ENCODE results near the gene PSMC3. TPM values are rescaled to one million over a fixed set of nuclear protein-coding genes. Genes with fewer than 3 reads are reported as not detected.

PSMC3 gene
- 197 and 211 TPM in 2 replicates for total RNA-seq

DNA sequence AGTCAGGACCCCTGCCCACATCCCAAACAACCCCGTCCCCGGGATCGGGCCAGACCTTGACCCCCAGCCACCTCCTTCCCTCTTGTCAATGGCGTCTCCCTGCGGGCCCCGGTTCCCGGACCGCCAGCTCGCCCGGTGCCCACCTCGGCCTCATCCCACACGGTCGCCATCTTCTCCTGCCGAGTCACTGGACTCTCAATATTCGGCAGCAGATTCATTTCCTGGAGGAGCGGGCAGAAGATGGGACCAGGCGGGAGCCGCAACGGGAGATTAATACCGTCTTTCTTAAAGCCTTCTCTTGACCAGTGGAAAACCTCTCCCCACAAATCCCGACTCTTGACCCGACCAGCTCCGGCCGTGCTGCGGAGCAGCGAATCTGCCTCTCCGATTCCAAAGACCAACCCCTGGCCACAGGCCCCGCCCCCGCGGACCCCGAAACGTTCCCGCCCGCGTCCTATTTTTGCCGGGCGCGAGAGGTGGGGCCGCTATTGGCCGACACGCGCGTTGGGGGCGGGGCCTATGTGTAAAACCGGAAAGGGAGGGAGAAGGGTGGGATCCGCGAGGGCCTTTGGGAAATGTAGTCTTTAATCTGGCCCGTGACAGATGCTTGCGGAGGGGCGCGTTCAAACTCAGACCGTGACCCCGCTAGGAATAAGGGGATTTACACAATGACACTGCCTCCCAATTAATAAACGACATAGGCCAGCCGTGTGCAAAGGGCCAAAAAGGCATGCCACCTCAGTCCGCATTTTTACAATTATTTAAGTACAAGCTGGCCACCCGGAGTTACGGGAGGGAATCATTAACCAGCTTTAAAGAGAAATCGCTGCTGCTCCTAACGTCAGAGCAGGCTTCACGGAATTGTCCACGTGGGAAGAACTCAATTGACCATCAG lies at the start of gene PSMC3:
TSS of gene PSMC3 (minus strand) at position 378 of the 895 bp plus-strand sequence. CDS start at position 218, 160 bp downstream.

DNA sequence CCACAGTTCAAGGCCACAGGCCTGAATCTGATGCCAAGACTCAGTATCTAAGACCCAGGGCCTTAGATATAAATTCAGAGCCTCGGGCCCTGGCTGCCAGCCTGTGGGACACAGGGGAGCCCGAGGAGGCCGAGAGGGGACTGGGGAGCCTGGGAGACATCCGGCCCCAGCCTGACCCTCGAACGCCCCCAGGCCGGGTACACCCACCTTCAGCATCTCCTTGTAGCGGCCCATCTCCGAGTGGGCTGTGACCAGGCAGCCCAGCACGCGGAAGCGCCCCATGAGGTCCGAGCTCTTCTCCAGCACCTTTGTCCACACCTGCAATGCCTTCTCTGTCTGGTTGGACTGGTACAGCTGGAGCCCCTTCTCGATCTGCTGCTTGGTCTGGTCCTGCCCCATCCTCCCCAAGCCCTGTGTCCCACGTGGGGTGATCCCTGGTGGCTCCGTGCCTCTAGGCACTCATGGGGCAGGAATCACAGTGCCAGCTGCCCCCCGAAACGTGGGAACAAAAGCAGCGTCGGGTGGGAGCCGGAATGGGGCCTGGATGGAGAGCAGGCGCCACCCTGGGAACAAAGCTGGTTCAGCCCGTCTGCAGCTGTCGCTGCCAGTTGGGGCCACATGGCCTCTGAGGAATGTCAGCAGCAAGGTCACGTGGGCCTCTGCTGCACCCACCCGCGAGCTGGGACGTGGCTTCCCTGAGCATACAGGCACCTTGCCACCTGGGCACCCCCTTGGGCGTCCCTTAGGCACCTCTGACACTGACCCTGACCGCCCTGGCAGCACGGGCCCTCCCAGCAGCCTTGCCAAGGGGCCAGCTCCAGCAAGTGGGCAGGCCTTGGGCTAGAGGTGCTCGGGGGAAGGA lies 22.6 kb upstream of the PSMC3 start, which contains the start of gene RAPSN:
TSS of gene RAPSN (minus strand) at position 571 of the 862 bp plus-strand sequence. CDS start at position 399, 172 bp downstream.

DNA sequence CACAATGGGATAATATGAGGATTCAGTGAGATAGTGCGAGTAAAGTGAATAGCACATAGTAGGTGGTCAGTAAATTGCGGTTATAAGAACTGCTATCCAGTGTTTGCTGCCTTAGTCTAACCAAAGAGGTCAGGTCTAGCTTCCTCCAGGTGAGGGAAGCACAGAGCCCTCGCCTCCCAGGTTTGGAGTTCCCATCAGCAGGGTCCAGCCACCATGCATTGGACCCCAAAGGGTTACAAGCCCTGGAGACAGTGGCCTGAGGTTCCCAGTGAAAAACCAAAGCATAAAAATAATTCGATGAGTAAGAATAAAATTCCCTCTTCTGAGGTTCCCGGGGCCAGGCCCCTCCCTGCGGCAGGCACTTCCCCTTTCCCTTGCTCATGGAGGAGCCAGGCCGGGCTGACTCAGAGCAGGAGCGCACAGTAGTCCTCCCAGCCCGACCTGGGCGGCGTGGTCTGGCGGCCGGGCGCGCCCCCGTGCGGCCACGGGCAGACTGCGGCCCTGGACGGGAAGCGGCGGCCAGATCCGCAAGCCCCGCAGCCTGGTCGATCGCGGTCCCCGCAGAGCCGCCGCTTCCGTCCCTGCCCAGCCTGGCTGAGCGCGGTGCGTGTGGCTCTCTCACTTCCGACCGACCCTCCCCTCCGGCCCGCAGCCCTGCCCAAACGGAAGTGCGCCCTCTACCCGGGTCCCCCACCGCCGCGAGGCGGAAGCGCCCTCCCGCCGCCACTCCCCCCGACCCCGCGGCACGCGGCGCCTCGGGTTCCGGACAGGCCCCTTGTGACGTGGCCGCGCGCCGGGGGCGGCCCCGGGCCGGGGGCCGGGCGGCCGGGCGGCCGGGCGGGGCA lies 18.3 kb downstream of the PSMC3 start, which contains the start of gene SLC39A13:
TSS of gene SLC39A13 (plus strand) at position 845 of the 845 bp plus-strand sequence. CDS start 1,505 bp downstream, outside the sequence.

DNA sequence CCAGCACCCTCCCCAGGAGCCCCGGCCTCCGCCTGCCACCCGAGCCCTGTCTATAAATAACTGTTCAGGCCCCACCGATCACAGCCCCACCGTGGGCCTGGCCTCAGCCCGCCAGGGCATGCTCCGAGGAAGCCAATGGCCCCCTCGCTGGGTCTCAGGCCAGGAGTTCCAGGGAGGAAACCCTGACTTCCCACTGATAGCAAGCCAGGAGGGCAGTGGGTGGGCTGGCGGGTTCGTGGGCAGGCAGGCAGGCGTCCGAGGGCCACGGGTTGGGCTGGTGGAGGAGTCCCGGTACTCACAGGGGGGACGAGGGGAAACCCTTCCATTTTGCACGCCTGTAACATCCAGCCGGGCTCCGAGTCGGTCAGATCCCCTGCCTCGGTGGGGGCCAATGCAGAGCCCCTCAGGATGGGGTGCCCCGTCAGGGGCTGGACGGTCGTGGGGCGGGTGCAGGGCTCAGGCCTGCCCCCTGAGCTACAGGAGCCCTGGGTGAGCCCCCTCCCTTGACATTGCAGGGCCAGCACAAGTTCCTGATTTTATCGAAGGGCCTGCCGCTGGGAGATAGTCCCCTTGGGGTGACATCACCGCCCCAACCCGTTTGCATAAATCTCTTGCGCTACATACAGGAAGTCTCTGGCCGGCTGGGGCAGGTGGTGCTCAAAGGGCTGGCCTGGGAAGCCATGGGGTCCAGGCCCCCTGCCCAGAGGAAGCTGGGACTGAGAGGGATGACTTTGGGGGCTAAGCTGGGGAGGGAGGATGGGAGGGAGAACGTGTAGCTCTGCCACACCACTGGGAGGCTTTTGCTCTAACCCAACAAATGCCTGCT lies 48.0 kb downstream of the PSMC3 start, which contains the start of gene SPI1:
TSS of gene SPI1 (minus strand) at position 538 of the 826 bp plus-strand sequence. CDS start at position 344, 194 bp downstream.

Small RNAs within 50 kb of the gene (small RNA-seq; reads per million reads assigned to genes)
- not detected for gene MIR4487 (ENCODE audit: low replicate concordance)

Other genes starting within 250 kb of the PSMC3 start
- gene ARFGAP2, start 249.6 kb downstream of the PSMC3 start, total RNA-seq: 140 and 162 TPM in 2 replicates
- 16.6 and 22.3 TPM in 2 replicates for gene PACSIN3, start 240.0 kb downstream of the PSMC3 start, total RNA-seq
- gene DDB2, start 211.5 kb downstream of the PSMC3 start, total RNA-seq: 31.7 and 64.3 TPM in 2 replicates
- 53.3 and 53.8 TPM in 2 replicates for gene ACP2, start 177.6 kb downstream of the PSMC3 start, total RNA-seq
- gene NR1H3, start 168.4 kb downstream of the PSMC3 start, total RNA-seq: 15.0 and 32.4 TPM in 2 replicates
- gene MADD, start 156.3 kb downstream of the PSMC3 start, total RNA-seq: 31.5 and 36.1 TPM in 2 replicates
- gene MYBPC3, start 73.7 kb downstream of the PSMC3 start, total RNA-seq: not detected in 2 replicates
- gene SPI1, start 47.9 kb downstream of the PSMC3 start, total RNA-seq: 0.29 TPM in 1 of 2 replicates, not detected in the other
- gene SLC39A13, start 17.8 kb downstream of the PSMC3 start, total RNA-seq: 111 and 138 TPM in 2 replicates
- gene RAPSN, start 22.7 kb upstream of the PSMC3 start, total RNA-seq: 0.14 and 0.44 TPM in 2 replicates
- gene CELF1, start 126.7 kb upstream of the PSMC3 start, total RNA-seq: 101 and 158 TPM in 2 replicates
- gene PTPMT1, start 139.2 kb upstream of the PSMC3 start, total RNA-seq: 53.3 and 58.9 TPM in 2 replicates
- 12.5 and 29.6 TPM in 2 replicates for gene KBTBD4, start 152.5 kb upstream of the PSMC3 start, total RNA-seq
- gene NDUFS3, start 152.6 kb upstream of the PSMC3 start, total RNA-seq: 58.0 and 77.3 TPM in 2 replicates
- gene FAM180B, start 160.2 kb upstream of the PSMC3 start, total RNA-seq: 0.22 TPM in 1 of 2 replicates, not detected in the other
- 0.14 and 0.22 TPM in 2 replicates for gene C1QTNF4, start 168.0 kb upstream of the PSMC3 start, total RNA-seq
- 84.9 and 95.9 TPM in 2 replicates for gene MTCH2, start 216.1 kb upstream of the PSMC3 start, total RNA-seq

All from placental pericyte (primary cell).